Measurements from ENCODE around the gene ZNF579.

Gene ZNF579

DNA sequence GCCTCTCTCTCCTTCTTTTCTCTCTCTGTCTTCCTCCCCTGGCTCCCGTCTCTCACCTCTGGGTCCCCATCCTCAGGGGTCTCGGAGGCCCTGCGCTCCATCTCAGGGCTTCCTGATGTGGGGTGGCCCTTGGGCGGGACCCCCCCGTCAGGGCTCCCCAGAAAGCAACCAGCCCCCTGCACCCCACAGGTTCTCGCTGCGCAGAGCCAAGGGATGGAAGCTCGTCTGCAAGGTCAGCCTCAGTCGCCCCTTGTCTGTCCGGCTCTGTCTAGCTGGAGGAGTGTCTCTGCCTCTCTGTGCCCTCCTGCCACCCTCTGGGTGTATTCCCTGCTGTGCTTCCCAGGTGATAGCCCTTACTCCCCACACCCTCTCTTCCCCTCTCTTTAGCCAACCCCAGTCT lies 35.2 kb downstream of the ZNF579 start, which contains the start of gene SBK3:
Gene SBK3 (minus strand): TSS at position 101 of the 400 bp plus-strand sequence. CDS start 0 bp downstream, at position 101.
- Mint-ChIP-seq H3K4me3 (no peak within 1 kb of the TSS), H3K4me1 (no peaks in the 10 kb centered on the region), H3K9me3 (peaks cover 3% of the 10 kb centered on the region), H3K36me3 (no peaks in the 10 kb centered on the region), H3K27ac (no peak within 1 kb of the TSS)
- no peak for DNase-seq (ENCODE audit: low spot score in 2 of 2)
- ATAC-seq, result no peak

- H3K4me3 Mint-ChIP-seq, result no peak overlapping the region
- ATAC-seq (no peak), DNase-seq (ENCODE audit: low spot score in 2 of 2) (no peak)
- no peaks in the 10 kb centered on the region for H3K4me1 Mint-ChIP-seq
- peaks cover 3% of the 10 kb centered on the region for H3K9me3 Mint-ChIP-seq
- H3K36me3 Mint-ChIP-seq, result no peaks in the 10 kb centered on the region
- no peak overlapping the region for H3K27ac Mint-ChIP-seq
These were observed 35.7 kb downstream of the ZNF579 start for GRCh38 chr19:55544776-55545439.

GRCh38 chr19:55544014-55544413 lies 36.6 kb downstream of the ZNF579 start:
- Mint-ChIP-seq H3K9me3 (peaks cover 3% of the 10 kb centered on the region), H3K4me3 (no peak overlapping the region), H3K4me1 (no peaks in the 10 kb centered on the region), H3K36me3 (no peaks in the 10 kb centered on the region), H3K27ac (no peak overlapping the region)
- DNase-seq (ENCODE audit: low spot score in 2 of 2) (no peak), ATAC-seq (no peak)

DNA sequence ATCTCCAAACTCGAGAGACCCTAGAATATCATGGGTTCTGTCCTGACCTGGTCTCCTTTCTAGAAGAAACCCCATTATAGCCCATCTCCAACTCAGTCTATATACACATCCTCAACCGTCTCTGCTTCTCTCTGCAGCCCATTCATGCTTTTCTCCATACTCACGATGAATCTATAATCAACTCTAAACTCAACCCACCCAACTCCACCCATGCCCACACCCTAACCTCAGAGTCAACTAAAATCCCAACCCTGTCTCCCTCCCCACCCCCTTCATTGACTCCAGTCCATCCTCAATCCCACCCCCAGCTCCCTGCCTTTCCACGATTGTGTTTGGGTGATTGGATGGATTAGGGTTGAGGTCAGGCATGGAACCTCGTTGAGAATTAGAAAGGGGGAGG lies 37.1 kb downstream of the ZNF579 start:
- peaks cover 3% of the 10 kb centered on the region for H3K9me3 Mint-ChIP-seq
- no peak overlapping the region for H3K4me3 Mint-ChIP-seq
- ATAC-seq (no peak), DNase-seq (ENCODE audit: low spot score in 2 of 2) (no peak)
- H3K4me1 Mint-ChIP-seq, result no peaks in the 10 kb centered on the region
- H3K27ac Mint-ChIP-seq, result no peak overlapping the region
- no peaks in the 10 kb centered on the region for H3K36me3 Mint-ChIP-seq

- no peaks in the 10 kb centered on the region for H3K4me1 Mint-ChIP-seq
- DNase-seq (ENCODE audit: low spot score in 2 of 2), result no peak
- ATAC-seq, result no peak
- no peak overlapping the region for H3K4me3 Mint-ChIP-seq
- peaks cover 3% of the 10 kb centered on the region for H3K9me3 Mint-ChIP-seq
- H3K36me3 Mint-ChIP-seq, result no peaks in the 10 kb centered on the region
- H3K27ac Mint-ChIP-seq, result no peak overlapping the region
These were observed 38.3 kb downstream of the ZNF579 start for GRCh38 chr19:55542292-55542855.

DNA sequence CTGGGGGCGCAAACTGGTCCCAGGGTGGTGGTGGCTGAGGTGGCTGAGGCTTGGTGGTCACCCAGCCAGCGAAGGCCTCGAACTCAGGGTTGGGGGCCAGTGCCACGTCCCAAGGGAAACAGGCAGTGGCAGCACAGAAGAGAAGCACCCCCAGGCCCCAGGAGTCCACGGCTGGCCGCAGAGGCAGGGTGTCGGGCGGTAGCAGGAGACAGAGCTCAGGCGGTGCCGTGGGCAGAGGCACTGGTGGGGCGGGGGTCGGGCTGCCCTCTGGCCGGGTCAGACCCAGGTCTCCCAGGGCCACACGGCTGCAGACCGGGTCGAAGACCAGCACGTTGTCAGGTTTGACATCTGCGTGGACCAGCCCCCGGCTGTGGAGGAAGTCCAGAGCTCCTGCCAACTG lies 39.6 kb downstream of the ZNF579 start:
- Mint-ChIP-seq H3K4me3 (no peak overlapping the region), H3K36me3 (no peaks in the 10 kb centered on the region), H3K9me3 (peaks cover 3% of the 10 kb centered on the region), H3K4me1 (no peaks in the 10 kb centered on the region), H3K27ac (no peak overlapping the region)
- ATAC-seq (peak; percentile 12), DNase-seq (ENCODE audit: low spot score in 2 of 2) (no peak)

DNA sequence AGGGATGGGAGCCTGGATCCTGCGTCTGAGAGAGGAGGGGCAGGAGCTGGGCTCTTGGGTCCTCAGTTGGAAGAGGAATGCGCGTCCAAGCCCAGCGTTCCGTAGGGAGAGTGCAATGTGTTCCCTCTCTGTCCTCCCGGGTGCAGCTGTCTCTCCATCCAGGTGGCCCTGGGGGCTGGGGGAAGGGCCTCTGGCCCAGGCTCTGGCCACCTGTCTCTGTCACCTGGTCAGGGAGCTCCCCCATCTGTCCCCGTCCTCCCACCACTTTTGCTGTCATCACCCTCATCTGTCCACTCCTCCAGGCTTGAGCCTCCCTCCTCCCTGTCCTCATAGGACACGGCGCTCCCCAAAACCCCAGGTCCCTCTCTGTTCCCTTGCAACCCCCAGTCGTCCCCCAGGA lies 40.0 kb downstream of the ZNF579 start:
- no peaks in the 10 kb centered on the region for H3K4me1 Mint-ChIP-seq
- H3K27ac Mint-ChIP-seq, result no peak overlapping the region
- H3K4me3 Mint-ChIP-seq, result no peak overlapping the region
- H3K9me3 Mint-ChIP-seq, result peaks cover 3% of the 10 kb centered on the region
- H3K36me3 Mint-ChIP-seq, result no peaks in the 10 kb centered on the region
- ATAC-seq, result no peak
- no peak for DNase-seq (ENCODE audit: low spot score in 2 of 2)

DNA sequence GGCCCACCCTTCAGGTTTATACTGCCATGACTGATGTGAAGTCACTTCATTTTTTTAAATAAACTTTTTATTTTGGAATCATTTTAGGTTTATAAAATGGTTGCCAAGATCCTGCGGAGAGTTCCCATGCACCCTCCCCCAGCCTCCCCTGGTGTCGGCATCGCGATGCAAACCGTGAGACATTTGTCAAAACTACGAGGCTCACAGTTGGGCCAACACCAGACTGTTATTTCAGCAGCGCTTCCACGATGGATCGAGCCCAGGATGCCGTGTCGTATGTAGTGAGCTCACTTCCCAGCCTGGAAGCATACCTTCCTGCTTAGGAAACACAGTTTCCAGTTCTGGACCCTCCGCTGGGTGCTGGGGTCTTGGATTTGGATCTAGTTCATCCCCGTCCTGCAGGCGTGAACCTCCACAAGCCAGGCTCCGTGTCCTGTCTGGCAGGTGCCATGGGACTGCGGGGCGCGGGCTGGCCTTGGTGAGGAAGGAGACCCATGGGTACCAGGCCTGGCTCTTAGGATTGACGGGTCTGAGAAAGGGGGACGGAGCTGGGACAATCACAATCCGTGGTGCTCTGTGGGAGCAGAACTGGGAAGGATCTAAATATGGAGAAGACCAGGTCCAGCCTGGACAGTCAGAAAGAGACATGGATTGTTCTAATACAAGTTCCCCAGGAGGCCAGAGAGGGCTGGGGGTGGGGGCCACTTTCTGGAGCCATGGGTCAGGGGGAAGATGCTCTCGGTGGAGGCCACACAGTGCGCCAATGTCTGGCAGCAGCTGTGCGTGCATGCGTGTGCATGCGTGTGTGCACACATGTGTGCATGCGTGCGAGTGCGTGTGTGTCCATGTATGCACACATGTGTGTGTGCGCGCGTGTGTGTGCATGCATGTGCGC lies 41.3 kb downstream of the ZNF579 start:
- H3K4me3 Mint-ChIP-seq, result no peak overlapping the region
- no peak overlapping the region for H3K27ac Mint-ChIP-seq
- DNase-seq (ENCODE audit: low spot score in 2 of 2) (no peak), ATAC-seq (no peak)
- H3K4me1 Mint-ChIP-seq, result no peaks in the 10 kb centered on the region
- H3K9me3 Mint-ChIP-seq, result peaks cover 3% of the 10 kb centered on the region
- H3K36me3 Mint-ChIP-seq, result no peaks in the 10 kb centered on the region

DNA sequence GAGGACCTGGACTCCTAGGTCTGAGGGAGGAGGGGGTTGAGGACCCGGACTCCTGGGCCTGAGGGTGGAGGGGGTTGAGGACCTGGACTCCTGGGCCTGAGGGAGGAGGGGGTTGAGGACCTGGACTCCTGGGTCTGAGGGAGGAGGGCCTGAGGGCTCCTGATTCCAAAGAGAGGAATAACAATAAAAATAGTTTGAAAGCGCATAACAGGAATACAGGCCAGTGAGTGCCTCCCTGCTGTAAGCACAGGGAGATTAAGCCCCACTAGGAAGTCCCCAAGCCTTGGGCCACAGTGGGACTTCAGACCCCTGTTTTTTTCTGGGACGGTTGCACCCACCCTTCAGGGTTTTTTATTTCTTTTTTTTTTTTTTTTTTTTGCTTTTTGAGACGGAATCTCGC lies 42.5 kb downstream of the ZNF579 start:
- ATAC-seq (no peak), DNase-seq (ENCODE audit: low spot score in 2 of 2) (no peak)
- Mint-ChIP-seq H3K36me3 (no peaks in the 10 kb centered on the region), H3K27ac (no peak overlapping the region), H3K4me1 (no peaks in the 10 kb centered on the region), H3K4me3 (no peak overlapping the region), H3K9me3 (no peaks in the 10 kb centered on the region)

DNA sequence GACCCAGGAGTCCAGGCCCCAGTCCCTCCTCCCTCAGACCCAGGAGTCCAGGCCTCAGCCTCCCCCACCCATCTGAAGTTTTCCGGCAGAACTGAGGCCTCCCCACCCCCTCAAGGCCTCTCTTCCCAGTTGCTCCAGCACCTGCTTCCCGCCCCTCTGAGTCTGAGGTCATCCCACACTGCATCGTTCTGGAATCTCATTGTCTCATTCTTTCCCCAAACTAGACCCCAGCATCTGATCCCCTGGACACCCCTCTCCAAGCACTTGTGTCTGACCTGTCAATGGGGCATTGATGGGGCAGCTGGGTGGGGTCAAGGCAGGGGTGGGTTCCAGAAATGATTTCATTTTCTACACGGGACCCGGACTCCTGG lies 42.9 kb downstream of the ZNF579 start:
- H3K4me1 Mint-ChIP-seq, result no peaks in the 10 kb centered on the region

DNA sequence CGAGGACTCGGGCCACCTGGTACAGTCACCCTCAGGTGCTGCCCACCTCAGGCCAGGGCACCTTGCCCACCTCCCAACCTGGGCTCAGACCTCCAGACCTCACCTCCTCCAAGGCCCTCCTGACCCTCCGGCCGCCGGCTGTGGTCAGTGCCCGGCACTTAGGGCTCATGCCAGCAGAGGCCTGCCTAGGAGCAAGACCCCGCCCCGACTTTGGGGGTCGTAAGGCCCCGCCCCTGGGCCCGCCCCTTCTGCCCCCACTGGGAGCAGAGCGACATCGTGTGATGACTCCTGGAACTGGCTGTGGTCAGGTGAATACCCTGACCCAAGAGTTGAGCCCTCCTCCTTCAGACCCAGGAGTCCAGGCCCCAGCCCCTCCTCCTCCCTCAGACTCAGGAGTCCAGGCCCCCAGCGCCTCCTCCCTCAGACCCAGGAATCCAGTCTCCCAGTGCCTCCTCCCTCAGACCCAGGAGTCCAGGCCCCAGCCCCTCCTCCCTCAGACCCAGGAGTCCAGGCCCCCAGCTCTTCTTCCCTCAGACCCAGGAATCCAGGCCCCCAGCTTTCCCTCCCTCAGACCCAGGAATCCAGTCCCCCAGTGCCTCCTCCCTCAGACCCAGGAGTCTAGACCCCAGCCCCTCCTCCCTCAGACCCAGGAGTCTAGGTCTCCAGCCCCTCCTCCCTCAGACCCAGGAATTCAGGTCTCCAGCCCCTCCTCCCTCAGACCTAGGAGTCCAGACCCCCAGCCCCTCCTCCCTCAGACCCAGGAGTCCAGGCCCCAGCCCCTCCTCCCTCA lies 43.5 kb downstream of the ZNF579 start, which contains the start of gene SBK2:
Gene SBK2 (minus strand): TSS at position 183 of the 790 bp plus-strand sequence. CDS start 839 bp downstream, outside the sequence.
- no peaks in the 10 kb centered on the region for H3K4me1 Mint-ChIP-seq
- no peaks in the 10 kb centered on the region for H3K9me3 Mint-ChIP-seq
- DNase-seq (ENCODE audit: low spot score in 2 of 2), result no peak
- no peak for ATAC-seq
- H3K27ac Mint-ChIP-seq, result no peak within 1 kb of the TSS
- H3K36me3 Mint-ChIP-seq, result no peaks in the 10 kb centered on the region
- H3K4me3 Mint-ChIP-seq, result no peak within 1 kb of the TSS

More for the DNA sequence above, 42.9 kb downstream of the ZNF579 start:
- Mint-ChIP-seq H3K27ac (no peak overlapping the region), H3K4me3 (no peak overlapping the region), H3K9me3 (no peaks in the 10 kb centered on the region), H3K36me3 (no peaks in the 10 kb centered on the region)
- no peak for DNase-seq (ENCODE audit: low spot score in 2 of 2)
- ATAC-seq, result no peak

DNA sequence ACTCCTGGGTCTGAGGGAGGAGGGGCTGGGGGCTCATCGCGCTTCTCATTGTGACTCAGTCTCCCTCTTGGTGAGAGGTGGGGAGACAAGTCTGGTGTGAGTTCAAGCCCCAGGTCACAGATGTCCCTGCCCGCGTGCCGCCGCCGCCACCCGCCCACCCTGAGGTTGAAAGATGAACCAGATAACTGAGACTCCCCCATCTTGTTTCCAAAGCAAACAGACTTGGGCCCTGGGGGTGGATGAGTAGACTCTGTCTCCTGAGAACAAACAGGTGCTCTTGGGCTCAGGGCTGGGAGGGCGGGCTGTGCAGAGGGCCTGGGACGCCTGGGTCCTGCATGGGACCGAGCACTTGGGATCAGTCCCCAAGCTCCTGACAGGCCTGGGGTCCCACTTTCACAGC lies 44.3 kb downstream of the ZNF579 start:
- Mint-ChIP-seq H3K4me1 (no peaks in the 10 kb centered on the region), H3K9me3 (no peaks in the 10 kb centered on the region), H3K36me3 (no peaks in the 10 kb centered on the region), H3K4me3 (no peak overlapping the region), H3K27ac (no peak overlapping the region)
- no peak for DNase-seq (ENCODE audit: low spot score in 2 of 2)
- ATAC-seq, result no peak

DNA sequence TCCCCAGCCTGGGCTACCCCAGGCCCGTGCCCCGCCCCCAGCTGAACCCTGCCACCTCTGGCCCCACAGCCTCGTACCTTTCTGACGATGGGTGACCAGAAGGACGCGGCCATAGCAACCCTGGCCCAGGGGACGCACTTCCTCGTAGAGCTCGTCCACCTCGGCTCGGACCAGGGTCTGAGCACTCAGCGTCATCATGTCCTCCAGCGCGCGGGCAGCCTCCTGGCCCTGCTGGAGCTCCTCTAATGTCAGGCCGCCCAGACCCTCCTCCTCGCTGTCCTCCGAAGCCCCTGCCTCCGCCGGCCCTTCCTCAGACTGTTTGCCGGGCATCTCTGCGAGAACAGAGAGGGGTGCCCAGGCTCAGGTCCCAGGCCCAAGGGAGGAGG lies 44.7 kb downstream of the ZNF579 start:
- H3K9me3 Mint-ChIP-seq, result no peaks in the 10 kb centered on the region
- H3K27ac Mint-ChIP-seq, result no peak overlapping the region
- DNase-seq (ENCODE audit: low spot score in 2 of 2), result no peak
- ATAC-seq, result no peak
- no peaks in the 10 kb centered on the region for H3K4me1 Mint-ChIP-seq
- no peak overlapping the region for H3K4me3 Mint-ChIP-seq
- H3K36me3 Mint-ChIP-seq, result no peaks in the 10 kb centered on the region

DNA sequence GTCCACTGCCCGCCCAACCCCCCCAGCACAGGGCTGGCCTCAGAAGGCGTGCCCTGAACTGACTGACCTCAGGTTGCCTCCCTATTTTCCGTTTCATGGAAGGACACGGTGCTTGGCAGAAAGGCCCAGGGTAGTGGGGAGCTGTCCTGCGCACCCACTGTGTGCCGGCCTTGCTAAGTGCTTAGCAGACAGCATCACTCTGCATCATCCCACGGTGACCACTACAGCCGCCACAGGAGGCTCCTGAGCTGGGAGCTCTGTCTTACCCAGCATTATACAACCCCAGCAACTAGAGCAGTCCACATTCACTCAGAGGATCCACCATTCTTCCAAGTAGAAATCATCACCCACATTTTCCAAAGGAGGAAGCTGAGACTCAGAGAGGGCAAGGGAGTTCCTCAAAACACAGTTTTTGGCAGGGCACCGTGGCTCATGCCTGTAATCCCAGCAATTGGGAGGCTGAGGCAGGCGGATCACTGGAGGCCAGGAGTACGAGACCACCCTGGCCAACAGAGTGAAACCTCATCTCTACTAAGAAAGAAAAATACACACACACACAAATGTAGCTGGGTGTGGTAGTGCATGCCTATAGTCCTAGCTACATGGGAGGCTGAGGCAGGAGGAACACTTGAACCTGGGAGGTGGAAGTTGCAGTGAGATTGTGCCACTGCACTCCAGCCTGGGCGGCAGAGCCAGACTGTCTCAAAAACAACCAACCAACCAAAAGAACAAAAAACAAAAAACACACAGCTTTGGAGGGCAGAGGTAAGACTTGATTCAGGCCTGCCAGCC lies 45.3 kb downstream of the ZNF579 start:
- Mint-ChIP-seq H3K9me3 (no peaks in the 10 kb centered on the region), H3K27ac (no peak overlapping the region), H3K36me3 (no peaks in the 10 kb centered on the region), H3K4me1 (no peaks in the 10 kb centered on the region), H3K4me3 (no peak overlapping the region)
- DNase-seq (ENCODE audit: low spot score in 2 of 2), result no peak
- no peak for ATAC-seq

Data from stimulated activated effector memory CD8-positive, alpha-beta T cell treated with anti-CD3 and anti-CD28 coated beads, Interleukin-12 subunit alpha, Interleukin-12 subunit beta, amount 100 ng/mL, for 72 hours (primary cell).